Type B pancreatic cell (in vitro differentiated cells): ENCODE results near the gene PRMT6. TPM values are rescaled to one million over a fixed set of nuclear protein-coding genes. Genes with fewer than 3 reads are reported as not detected.

Experiments used
- DNase-seq: peaks from one replicate; pipeline ENCODE4 v3.0.0; 2021; ENCODE audit warnings: mixed read lengths; ENCODE audit not compliant: unreplicated experiment; ENCODE audit errors: extremely low spot score
- H3K27ac Mint-ChIP-seq: 2 replicates; pipeline ENCODE4 v1.8.0; 2021; ENCODE audit warnings: mild to moderate bottlenecking, mixed read lengths
- H3K27me3 Mint-ChIP-seq: 2 replicates; pipeline ENCODE4 v1.8.0; 2021; ENCODE audit warnings: mixed read lengths
- H3K36me3 Mint-ChIP-seq: 2 replicates; pipeline ENCODE4 v1.8.0; 2021; ENCODE audit warnings: mixed read lengths
- H3K4me1 Mint-ChIP-seq: one replicate; pipeline ENCODE4 v1.8.0; 2021; ENCODE audit warnings: mixed read lengths; ENCODE audit not compliant: unreplicated experiment
- H3K4me3 Mint-ChIP-seq: 2 replicates; pipeline ENCODE4 v1.8.0; 2021; ENCODE audit warnings: mild to moderate bottlenecking, mixed read lengths
- H3K9me3 Mint-ChIP-seq: 2 replicates; pipeline ENCODE4 v1.8.0; 2021; ENCODE audit warnings: mixed read lengths
- total RNA-seq: library from RNA; stranded (reverse); gene quantifications from 2 replicates; pipeline ENCODE4 v1.2.1, GENCODE V29; 2021; ENCODE audit warnings: low replicate concordance
- TF ChIP-seq, protein P1 (sequence below): fragments of 200-600 bp; sonication (generic); conservative IDR thresholded peaks from 2 replicates; pipeline ENCODE4 v1.5.0; 2021; ENCODE audit warnings: antibody characterized with exemption, mild to moderate bottlenecking

Gene PRMT6
- total RNA-seq, 1 donor from 2014 or later: 31.4 TPM

GRCh38 chr1:107057197-107058133, 991 bp downstream of the PRMT6 start:
- TF ChIP-seq, protein P1, sequence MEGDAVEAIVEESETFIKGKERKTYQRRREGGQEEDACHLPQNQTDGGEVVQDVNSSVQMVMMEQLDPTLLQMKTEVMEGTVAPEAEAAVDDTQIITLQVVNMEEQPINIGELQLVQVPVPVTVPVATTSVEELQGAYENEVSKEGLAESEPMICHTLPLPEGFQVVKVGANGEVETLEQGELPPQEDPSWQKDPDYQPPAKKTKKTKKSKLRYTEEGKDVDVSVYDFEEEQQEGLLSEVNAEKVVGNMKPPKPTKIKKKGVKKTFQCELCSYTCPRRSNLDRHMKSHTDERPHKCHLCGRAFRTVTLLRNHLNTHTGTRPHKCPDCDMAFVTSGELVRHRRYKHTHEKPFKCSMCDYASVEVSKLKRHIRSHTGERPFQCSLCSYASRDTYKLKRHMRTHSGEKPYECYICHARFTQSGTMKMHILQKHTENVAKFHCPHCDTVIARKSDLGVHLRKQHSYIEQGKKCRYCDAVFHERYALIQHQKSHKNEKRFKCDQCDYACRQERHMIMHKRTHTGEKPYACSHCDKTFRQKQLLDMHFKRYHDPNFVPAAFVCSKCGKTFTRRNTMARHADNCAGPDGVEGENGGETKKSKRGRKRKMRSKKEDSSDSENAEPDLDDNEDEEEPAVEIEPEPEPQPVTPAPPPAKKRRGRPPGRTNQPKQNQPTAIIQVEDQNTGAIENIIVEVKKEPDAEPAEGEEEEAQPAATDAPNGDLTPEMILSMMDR: no peak
- no peaks in the 10 kb centered on the region for H3K27me3 Mint-ChIP-seq

DNA sequence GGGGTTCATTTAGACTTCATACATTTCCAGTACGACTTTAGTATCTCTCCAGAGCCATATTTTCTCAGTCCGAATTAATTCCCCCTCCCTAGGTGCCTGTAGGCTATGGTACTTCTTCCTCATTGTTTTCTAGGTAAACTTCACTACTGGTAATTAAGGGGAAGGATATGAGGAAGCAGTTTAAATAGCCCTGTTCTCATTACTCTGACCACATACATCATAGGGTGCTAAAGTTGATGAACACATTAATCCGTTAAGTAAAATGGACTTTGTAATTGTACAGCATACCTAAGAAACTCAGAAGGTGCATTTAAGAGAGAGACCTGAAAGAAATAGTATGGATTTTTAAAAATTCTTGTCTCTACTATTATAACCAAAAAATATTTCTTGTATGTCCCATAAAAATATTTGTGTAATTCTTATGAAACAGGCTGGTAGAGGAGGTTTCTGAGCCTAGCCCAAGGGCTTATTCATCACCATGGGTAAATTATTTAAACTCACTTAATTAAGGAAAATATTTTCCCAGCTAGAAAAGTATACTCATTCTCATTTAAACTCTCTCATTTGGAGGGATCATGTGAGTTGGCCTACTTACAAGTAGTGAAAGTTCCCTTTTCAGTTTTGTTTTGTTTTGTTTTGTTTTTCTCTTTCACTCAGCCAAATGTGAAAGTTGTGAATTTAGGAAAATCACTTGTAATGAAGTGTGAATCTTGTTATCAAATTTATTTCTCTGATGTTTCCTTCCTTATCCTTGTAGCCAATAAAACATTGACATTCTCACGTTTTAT, 2.0 kb downstream of the PRMT6 start:
- H3K36me3 Mint-ChIP-seq: peaks cover 19% of the 10 kb centered on the region
- TF ChIP-seq, protein P1: no peak
- peak overlapping the region; percentile 68 for H3K27ac Mint-ChIP-seq
- H3K9me3 Mint-ChIP-seq: no peaks in the 10 kb centered on the region
- peak overlapping the region; percentile 98 for H3K4me3 Mint-ChIP-seq
- no peaks in the 10 kb centered on the region for H3K27me3 Mint-ChIP-seq
- DNase-seq: no peak
- H3K4me1 Mint-ChIP-seq: peaks cover 19% of the 10 kb centered on the region

More at GRCh38 chr1:107057197-107058133, 991 bp downstream of the PRMT6 start:
- H3K27ac Mint-ChIP-seq: peak overlapping the region; percentile 68
- H3K4me3 Mint-ChIP-seq: peak overlapping the region; percentile 98
- DNase-seq: peak; percentile 73
- peaks cover 19% of the 10 kb centered on the region for H3K36me3 Mint-ChIP-seq
- peaks cover 19% of the 10 kb centered on the region for H3K4me1 Mint-ChIP-seq
- H3K9me3 Mint-ChIP-seq: no peaks in the 10 kb centered on the region

- Mint-ChIP-seq H3K27ac (no peak overlapping the region), H3K27me3 (no peaks in the 10 kb centered on the region), H3K4me1 (peaks cover 14% of the 10 kb centered on the region), H3K36me3 (peaks cover 19% of the 10 kb centered on the region), H3K9me3 (no peaks in the 10 kb centered on the region), H3K4me3 (no peak overlapping the region)
- no peak for DNase-seq
- TF ChIP-seq, protein P1: no peak
Measured at GRCh38 chr1:107061886-107062285, 5.4 kb downstream of the PRMT6 start.

GRCh38 chr1:107073493-107073892, 17.0 kb downstream of the PRMT6 start:
- Mint-ChIP-seq H3K4me3 (no peak overlapping the region), H3K9me3 (no peaks in the 10 kb centered on the region), H3K36me3 (no peaks in the 10 kb centered on the region), H3K27me3 (no peaks in the 10 kb centered on the region), H3K27ac (no peak overlapping the region), H3K4me1 (no peaks in the 10 kb centered on the region)
- DNase-seq: no peak
- TF ChIP-seq, protein P1: no peak

GRCh38 chr1:107076841-107077240, 20.4 kb downstream of the PRMT6 start:
- no peak overlapping the region for H3K27ac Mint-ChIP-seq
- H3K4me3 Mint-ChIP-seq: no peak overlapping the region
- TF ChIP-seq, protein P1: no peak
- no peaks in the 10 kb centered on the region for H3K4me1 Mint-ChIP-seq
- no peaks in the 10 kb centered on the region for H3K36me3 Mint-ChIP-seq
- no peaks in the 10 kb centered on the region for H3K27me3 Mint-ChIP-seq
- no peak for DNase-seq
- no peaks in the 10 kb centered on the region for H3K9me3 Mint-ChIP-seq
